AG08396 (cell line): ENCODE results near the gene TMEM223.
"Not testable (repeated sequence)": the region's sequence is repeated elsewhere in the genome, so short reads cannot be mapped to it uniquely, and the experiment has no call there.

Source experiments
- DNase-seq: peaks from one replicate; pipeline ENCODE4 v3.0.0; 2012; ENCODE audit warnings: low spot score, mixed read lengths

The TMEM223 gene

GRCh38 chr11:62752994-62753735, 38.6 kb downstream of the TMEM223 start:
- DNase-seq = no peak

GRCh38 chr11:62752177-62752785, 39.5 kb downstream of the TMEM223 start:
- no peak for DNase-seq

- DNase-seq = not testable (repeated sequence)
These were observed 41.9 kb downstream of the TMEM223 start for GRCh38 chr11:62749931-62750330.

GRCh38 chr11:62747475-62748160, 44.2 kb downstream of the TMEM223 start:
- no peak for DNase-seq
